Ishikawa (cell line): ENCODE data around the gene HOXC13.

Experiments used
- CEBPB ChIP-seq: IDR thresholded peaks from 2 replicates; pipeline ENCODE4 v1.6.1; 2012
- CREB1 ChIP-seq: IDR thresholded peaks from 2 replicates; pipeline ENCODE4 v1.6.1; 2012; ENCODE audit warnings: low read depth
- EGR1 ChIP-seq: IDR thresholded peaks from 2 replicates; pipeline ENCODE4 v1.6.1; 2012
- EP300 ChIP-seq: IDR thresholded peaks from 2 replicates; pipeline ENCODE4 v1.6.1; 2012; ENCODE audit warnings: borderline replicate concordance
- FOXM1 ChIP-seq: IDR thresholded peaks from 2 replicates; pipeline ENCODE4 v1.6.1; 2012; ENCODE audit warnings: low read depth, borderline replicate concordance
- NFIC ChIP-seq: IDR thresholded peaks from 2 replicates; pipeline ENCODE4 v1.6.1; 2012
- RAD21 ChIP-seq: IDR thresholded peaks from 2 replicates; pipeline ENCODE4 v1.6.1; 2012; ENCODE audit warnings: low read depth
- TAF1 ChIP-seq: IDR thresholded peaks from 2 replicates; pipeline ENCODE4 v1.6.1; 2012; ENCODE audit warnings: low read depth, mild to moderate bottlenecking
- TCF12 ChIP-seq: IDR thresholded peaks from 2 replicates; pipeline ENCODE4 v1.6.1; 2012; ENCODE audit warnings: low read depth
- TEAD4 ChIP-seq: IDR thresholded peaks from 2 replicates; pipeline ENCODE4 v1.6.1; 2012
- YY1 ChIP-seq: IDR thresholded peaks from 2 replicates; pipeline ENCODE4 v1.6.1; 2012; ENCODE audit warnings: low read depth
- ZBTB7A ChIP-seq: IDR thresholded peaks from 2 replicates; pipeline ENCODE4 v1.6.1; 2012; ENCODE audit warnings: low read depth
- TF ChIP-seq, protein P1 (sequence below): IDR thresholded peaks from 2 replicates; pipeline ENCODE4 v1.6.1; 2012
- TF ChIP-seq, protein P2 (sequence below): IDR thresholded peaks from 2 replicates; pipeline ENCODE4 v1.6.1; 2012
- TF ChIP-seq, protein P3 (sequence below): IDR thresholded peaks from 2 replicates; pipeline ENCODE4 v1.6.1; 2012; ENCODE audit warnings: low read depth, mild to moderate bottlenecking

The HOXC13 gene

DNA sequence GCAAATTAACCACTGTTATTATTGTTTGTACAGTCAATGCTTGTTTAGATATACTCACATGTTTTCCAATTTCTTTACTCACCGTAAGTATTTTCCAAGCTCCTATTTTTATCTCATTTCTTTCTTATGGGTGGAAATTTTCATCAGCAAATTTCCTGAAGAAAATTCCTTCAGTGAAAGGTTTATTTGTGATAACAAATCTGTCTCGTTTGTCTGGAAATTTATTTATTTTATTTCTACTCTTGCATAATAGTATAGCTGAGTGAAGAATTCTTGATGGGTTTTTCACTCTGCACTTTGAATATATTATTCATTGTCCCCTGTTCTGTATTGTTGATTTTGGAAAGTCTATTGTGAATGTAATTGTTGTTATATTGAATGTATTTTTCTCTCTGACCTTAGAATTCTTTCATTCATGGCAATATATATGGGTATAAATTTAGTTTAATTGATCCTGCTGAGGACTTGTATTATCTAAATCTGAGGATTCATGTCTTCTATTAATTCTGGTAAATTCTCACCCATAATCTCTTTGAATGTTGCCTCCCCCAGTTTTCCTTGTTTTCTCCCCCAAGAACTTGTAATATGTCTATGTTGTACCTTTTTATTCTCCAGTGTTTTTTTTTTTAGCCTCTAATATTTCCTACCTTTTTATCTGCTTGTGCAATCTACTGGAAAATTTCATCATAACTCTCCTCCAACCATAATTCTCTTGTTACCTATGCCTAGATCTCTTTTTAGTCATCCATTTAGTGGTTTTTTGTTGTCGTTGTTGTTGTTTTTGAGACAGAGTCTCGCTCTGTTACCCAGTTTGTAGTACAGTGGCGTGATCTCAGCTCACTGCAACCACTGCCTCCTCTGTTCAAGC is 21.6 kb upstream of the HOXC13 start:
- 0 out of 2 replicates have a peak, but pooled peaks have one; percentile 37 for TF ChIP-seq CEBPB
- TF ChIP-seq RAD21: no peak

DNA sequence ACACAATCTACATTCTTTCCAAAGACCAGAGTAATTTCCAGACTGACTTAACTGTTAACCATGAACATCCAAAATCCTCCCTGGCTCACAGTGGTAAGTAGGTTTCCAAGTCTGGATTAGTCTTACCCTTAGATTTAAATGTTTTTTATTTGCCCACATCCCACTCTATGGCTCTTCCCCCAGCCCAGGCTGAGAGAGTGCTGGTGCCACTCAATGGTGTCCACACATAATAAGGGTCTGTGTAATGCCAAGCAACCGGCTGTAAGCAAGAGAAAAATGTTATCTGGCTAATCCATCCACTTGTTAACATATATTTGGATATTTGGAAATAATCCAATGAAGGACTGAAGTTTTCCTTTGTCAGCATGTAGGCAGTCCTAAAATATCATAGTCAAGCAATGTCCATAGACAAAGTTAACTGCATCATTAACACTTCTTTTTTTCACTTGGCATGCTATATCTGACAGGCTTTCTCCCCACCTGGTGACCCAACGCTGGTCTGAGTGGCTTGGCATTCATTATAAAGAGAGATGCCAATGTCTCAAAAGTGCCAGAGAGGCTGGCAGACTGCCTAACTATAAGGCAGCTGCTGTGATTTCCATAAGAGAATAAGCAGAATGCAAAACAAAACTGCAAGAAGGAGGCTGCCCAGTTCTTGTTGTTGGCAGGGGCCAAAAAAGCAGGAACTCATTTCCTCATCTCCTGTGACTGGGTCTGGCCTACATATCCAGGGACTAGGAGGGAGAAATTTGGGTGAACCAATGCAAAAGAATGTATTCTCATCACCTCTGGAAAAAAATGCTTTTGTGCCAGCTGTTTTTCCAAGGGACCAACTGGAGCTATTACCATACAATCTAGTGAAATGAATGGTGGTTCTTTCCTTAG is 13.9 kb upstream of the HOXC13 start:
- TF ChIP-seq FOXM1 (no peak), EP300 (no peak), RAD21 (no peak), CREB1 (no peak), TCF12 (no peak), NFIC (no peak), YY1 (no peak)
- TF ChIP-seq, protein P1, sequence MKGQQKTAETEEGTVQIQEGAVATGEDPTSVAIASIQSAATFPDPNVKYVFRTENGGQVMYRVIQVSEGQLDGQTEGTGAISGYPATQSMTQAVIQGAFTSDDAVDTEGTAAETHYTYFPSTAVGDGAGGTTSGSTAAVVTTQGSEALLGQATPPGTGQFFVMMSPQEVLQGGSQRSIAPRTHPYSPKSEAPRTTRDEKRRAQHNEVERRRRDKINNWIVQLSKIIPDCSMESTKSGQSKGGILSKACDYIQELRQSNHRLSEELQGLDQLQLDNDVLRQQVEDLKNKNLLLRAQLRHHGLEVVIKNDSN: no peak
- TF ChIP-seq, protein P2, sequence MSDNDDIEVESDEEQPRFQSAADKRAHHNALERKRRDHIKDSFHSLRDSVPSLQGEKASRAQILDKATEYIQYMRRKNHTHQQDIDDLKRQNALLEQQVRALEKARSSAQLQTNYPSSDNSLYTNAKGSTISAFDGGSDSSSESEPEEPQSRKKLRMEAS: no peak
- TF ChIP-seq, protein P3, sequence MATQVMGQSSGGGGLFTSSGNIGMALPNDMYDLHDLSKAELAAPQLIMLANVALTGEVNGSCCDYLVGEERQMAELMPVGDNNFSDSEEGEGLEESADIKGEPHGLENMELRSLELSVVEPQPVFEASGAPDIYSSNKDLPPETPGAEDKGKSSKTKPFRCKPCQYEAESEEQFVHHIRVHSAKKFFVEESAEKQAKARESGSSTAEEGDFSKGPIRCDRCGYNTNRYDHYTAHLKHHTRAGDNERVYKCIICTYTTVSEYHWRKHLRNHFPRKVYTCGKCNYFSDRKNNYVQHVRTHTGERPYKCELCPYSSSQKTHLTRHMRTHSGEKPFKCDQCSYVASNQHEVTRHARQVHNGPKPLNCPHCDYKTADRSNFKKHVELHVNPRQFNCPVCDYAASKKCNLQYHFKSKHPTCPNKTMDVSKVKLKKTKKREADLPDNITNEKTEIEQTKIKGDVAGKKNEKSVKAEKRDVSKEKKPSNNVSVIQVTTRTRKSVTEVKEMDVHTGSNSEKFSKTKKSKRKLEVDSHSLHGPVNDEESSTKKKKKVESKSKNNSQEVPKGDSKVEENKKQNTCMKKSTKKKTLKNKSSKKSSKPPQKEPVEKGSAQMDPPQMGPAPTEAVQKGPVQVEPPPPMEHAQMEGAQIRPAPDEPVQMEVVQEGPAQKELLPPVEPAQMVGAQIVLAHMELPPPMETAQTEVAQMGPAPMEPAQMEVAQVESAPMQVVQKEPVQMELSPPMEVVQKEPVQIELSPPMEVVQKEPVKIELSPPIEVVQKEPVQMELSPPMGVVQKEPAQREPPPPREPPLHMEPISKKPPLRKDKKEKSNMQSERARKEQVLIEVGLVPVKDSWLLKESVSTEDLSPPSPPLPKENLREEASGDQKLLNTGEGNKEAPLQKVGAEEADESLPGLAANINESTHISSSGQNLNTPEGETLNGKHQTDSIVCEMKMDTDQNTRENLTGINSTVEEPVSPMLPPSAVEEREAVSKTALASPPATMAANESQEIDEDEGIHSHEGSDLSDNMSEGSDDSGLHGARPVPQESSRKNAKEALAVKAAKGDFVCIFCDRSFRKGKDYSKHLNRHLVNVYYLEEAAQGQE: no peak

DNA sequence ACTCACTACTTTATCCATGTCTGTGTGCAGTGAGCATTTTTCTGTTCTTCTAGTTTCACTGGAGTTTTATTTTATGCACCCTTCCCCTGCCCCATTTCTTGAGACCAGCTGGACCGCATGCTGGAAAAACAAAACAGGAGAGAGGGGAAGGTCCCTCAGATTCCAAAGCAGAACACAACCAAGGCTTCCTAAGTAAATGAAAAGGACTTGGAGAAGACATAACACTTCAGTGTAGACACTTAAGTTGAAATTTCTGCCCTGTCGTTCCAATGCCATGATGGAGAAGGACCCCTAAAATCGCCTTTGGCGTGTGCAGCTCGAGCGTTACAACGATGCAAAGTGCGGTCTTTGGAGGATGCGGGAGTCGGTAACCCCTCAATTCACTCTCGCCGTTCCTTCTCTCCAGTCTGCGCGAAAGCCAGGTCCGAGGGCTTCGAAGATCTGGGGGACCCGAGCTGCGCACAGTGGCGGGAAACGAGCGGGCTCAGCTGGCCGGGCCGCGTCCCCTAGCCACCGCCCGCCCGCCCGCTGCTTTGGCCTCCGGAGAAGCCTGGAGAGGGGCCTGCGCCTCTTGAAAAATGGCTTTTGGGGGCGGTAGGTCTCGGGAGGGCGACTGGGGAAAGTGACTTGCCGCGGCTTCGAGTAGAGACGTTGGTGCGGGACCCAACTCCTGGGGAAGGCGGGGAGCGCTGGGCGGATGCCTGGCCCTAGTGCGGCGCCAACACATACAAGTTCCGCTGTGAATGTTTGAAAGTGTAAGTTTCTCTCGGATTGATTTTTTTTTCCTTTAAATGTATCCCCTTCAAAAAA is 11.2 kb upstream of the HOXC13 start:
- TF ChIP-seq TCF12 (no peak), CEBPB (no peak), YY1 (no peak), TEAD4 (no peak), CREB1 (no peak)
- TF ChIP-seq, protein P3: no peak

DNA sequence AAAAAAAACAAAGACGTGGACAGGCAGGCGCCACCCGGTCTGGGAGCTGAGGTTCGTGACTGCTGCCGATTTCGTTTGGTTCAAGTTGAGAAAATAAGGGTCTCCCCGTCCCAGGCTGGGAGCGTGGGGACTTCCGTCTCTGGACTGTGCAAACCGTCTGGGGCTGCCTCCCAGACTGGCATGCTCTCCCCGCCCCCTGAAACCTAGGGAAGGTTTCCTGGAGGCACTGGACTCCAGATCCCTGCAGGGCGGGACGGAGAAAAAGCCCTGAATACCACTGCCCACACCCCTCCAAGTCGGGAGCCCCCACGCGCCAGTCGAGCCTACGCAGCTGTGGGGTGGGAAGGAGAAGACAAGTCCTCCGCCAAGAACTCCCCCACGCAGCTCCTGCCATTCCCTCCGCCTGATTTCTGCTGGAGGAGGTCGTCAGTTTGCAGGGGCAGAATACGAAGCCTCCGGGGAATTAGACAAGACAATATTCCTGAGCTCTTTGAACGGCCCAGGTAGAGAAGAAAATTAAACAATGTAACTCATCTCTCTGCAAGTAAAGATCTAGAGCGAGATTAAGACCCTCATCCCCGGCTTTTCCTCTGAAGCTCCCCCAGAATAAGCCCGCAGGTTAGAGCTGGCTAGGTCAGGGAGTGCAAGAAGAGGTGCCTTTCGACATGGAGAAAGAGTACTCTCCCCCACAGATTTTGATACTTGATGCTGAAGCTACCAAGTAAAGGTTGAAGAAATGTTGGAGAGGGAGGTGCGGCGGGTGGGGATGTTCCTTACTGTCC is 10.4 kb upstream of the HOXC13 start:
- TF ChIP-seq NFIC: no peak
- no peak for TF ChIP-seq ZBTB7A
- TF ChIP-seq, protein P2: no peak
- TF ChIP-seq CREB1: no peak
- TF ChIP-seq, protein P1: no peak
- no peak for TF ChIP-seq TAF1

DNA sequence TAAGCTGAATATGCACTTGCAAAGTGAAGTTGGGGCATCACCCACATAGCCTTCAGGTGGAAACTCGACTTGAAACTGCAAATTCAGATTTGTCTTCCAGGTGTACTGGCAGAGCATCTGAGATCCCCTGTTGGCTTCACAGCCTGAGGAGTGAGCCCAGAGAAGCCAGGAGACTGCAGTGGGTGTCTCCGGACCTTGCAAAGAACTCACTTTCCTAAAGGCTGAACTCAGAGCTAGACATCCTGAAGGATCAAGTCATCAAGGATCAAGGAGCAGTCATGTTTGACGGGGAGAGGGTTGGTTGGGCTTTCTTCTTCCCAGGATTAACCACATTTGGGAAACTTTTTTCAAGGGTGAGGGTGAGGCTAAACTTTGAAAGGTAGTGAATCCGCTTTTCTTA is 9.1 kb upstream of the HOXC13 start:
- no peak for TF ChIP-seq RAD21
- no peak for TF ChIP-seq YY1
- TF ChIP-seq, protein P2: no peak
- no peak for TF ChIP-seq TAF1
- no peak for TF ChIP-seq FOXM1
- no peak for TF ChIP-seq EGR1
- no peak for TF ChIP-seq NFIC
- TF ChIP-seq, protein P1: no peak
- TF ChIP-seq, protein P3: no peak
